Stomach smooth muscle (tissue), 2 donors: Measurements from ENCODE around the gene TMEM150C.

ENCODE experiments used
- H3K27ac ChIP-seq: one replicate; pipeline ENCODE4 v1.7.0; 2013; ENCODE audit warnings: mild to moderate bottlenecking, low read length, inconsistent platforms
- H3K27me3 ChIP-seq, 2 donors: one replicate each; pipeline ENCODE4 v1.7.0; 2013; ENCODE audit warnings: low read length in 2 of 2; ENCODE audit not compliant: insufficient read depth in 2 of 2, control insufficient read depth in 1 of 2
- H3K36me3 ChIP-seq, 2 donors: one replicate each; pipeline ENCODE4 v1.7.0; 2013; ENCODE audit warnings: low read length in 2 of 2; ENCODE audit not compliant: control insufficient read depth in 2 of 2, insufficient read depth in 2 of 2
- H3K4me1 ChIP-seq: one replicate; pipeline ENCODE4 v1.7.0; 2013; ENCODE audit warnings: low read length; ENCODE audit not compliant: control insufficient read depth, insufficient read depth
- H3K4me3 ChIP-seq, 2 donors: one replicate each; pipeline ENCODE4 v1.7.0; 2013; ENCODE audit warnings: low read length in 2 of 2
- H3K9ac ChIP-seq, 2 donors: one replicate each; pipeline ENCODE4 v1.7.0; 2013; ENCODE audit warnings: low read length in 2 of 2, mild to moderate bottlenecking in 1 of 2
- H3K9me3 ChIP-seq, 2 donors: one replicate each; pipeline ENCODE4 v1.7.0; 2013; ENCODE audit warnings: low read length in 2 of 2; ENCODE audit not compliant: control insufficient read depth in 2 of 2
- donor health status: healthy.
- donor health status: Pancreatic carcinoma.

The TMEM150C gene

GRCh38 chr4:82450966-82451755, 110.6 kb downstream of the TMEM150C start:
- Histone ChIP-seq H3K4me3 (no peak overlapping the region), H3K4me1 (no peaks in the 10 kb centered on the region), H3K27ac (no peak overlapping the region), H3K9me3 (no peaks in the 10 kb centered on the region), H3K36me3 (peaks cover 20 to 30% of the 10 kb centered on the region in 2 donors), H3K9ac (no peak overlapping the region), H3K27me3 (no peaks in the 10 kb centered on the region)

- H3K27ac ChIP-seq: no peak overlapping the region
- H3K27me3 ChIP-seq: no peaks in the 10 kb centered on the region
- no peak overlapping the region for H3K9ac ChIP-seq
- no peaks in the 10 kb centered on the region for H3K9me3 ChIP-seq
- no peaks in the 10 kb centered on the region for H3K4me1 ChIP-seq
- no peak overlapping the region for H3K4me3 ChIP-seq
- peaks cover 16 to 23% of the 10 kb centered on the region in 2 donors for H3K36me3 ChIP-seq
Measured at GRCh38 chr4:82447886-82448285, 113.9 kb downstream of the TMEM150C start.

- H3K27me3 ChIP-seq: no peaks in the 10 kb centered on the region
- no peak overlapping the region for H3K4me3 ChIP-seq
- no peak overlapping the region for H3K9ac ChIP-seq
- H3K4me1 ChIP-seq: no peaks in the 10 kb centered on the region
- no peaks in the 10 kb centered on the region for H3K36me3 ChIP-seq
- H3K9me3 ChIP-seq: no peaks in the 10 kb centered on the region
- no peak overlapping the region for H3K27ac ChIP-seq
Measured at GRCh38 chr4:82439088-82439487, 122.7 kb downstream of the TMEM150C start.

- no peak overlapping the region for H3K27ac ChIP-seq
- H3K4me3 ChIP-seq: no peak overlapping the region
- H3K9ac ChIP-seq: no peak overlapping the region
- no peaks in the 10 kb centered on the region for H3K4me1 ChIP-seq
- no peaks in the 10 kb centered on the region for H3K27me3 ChIP-seq
- H3K36me3 ChIP-seq: no peaks in the 10 kb centered on the region
- no peaks in the 10 kb centered on the region for H3K9me3 ChIP-seq
Measured at GRCh38 chr4:82437285-82438005, 124.3 kb downstream of the TMEM150C start.

- H3K9me3 ChIP-seq: no peaks in the 10 kb centered on the region
- no peak overlapping the region for H3K4me3 ChIP-seq
- H3K27ac ChIP-seq: no peak overlapping the region
- H3K9ac ChIP-seq: no peak overlapping the region
- peaks cover 3% of the 10 kb centered on the region for H3K4me1 ChIP-seq
- no peaks in the 10 kb centered on the region for H3K36me3 ChIP-seq
- H3K27me3 ChIP-seq: no peaks in the 10 kb centered on the region
Measured at GRCh38 chr4:82436780-82437179, 125.0 kb downstream of the TMEM150C start.

- Histone ChIP-seq H3K9me3 (no peaks in the 10 kb centered on the region), H3K27ac (no peak overlapping the region), H3K4me1 (peaks cover 9% of the 10 kb centered on the region), H3K36me3 (no peaks in the 10 kb centered on the region), H3K27me3 (no peaks in the 10 kb centered on the region), H3K9ac (no peak overlapping the region), H3K4me3 (no peak overlapping the region)
Measured at GRCh38 chr4:82436130-82436529, 125.7 kb downstream of the TMEM150C start.

- Histone ChIP-seq H3K4me1 (peaks cover 11% of the 10 kb centered on the region), H3K27ac (no peak overlapping the region), H3K9me3 (no peaks in the 10 kb centered on the region), H3K4me3 (no peak overlapping the region), H3K9ac (no peak overlapping the region), H3K27me3 (no peaks in the 10 kb centered on the region), H3K36me3 (no peaks in the 10 kb centered on the region)
Measured at GRCh38 chr4:82434949-82435348, 126.8 kb downstream of the TMEM150C start.

- Histone ChIP-seq H3K27ac (no peak overlapping the region), H3K4me1 (peaks cover 11% of the 10 kb centered on the region), H3K36me3 (no peaks in the 10 kb centered on the region), H3K9ac (no peak overlapping the region), H3K9me3 (no peaks in the 10 kb centered on the region), H3K27me3 (no peaks in the 10 kb centered on the region), H3K4me3 (no peak overlapping the region)
Measured at GRCh38 chr4:82433791-82434190, 128.0 kb downstream of the TMEM150C start.
